Kidney epithelial cell (primary cell): ENCODE data around the gene HTRA2. TPM values are rescaled to one million over a fixed set of nuclear protein-coding genes. Genes with fewer than 3 reads are reported as not detected.
A peak's percentile ranks its signal among the peaks of the same experiment; 100 is the strongest.

Experiments used
- DNase-seq: peaks from one replicate; pipeline ENCODE4 v3.0.0-alpha.2; 2010; ENCODE audit warnings: low read depth
- H3K27me3 ChIP-seq: 2 replicates; pipeline ENCODE4 v1.6.0; 2011; ENCODE audit warnings: low read length; ENCODE audit not compliant: control insufficient read depth, insufficient read depth
- H3K36me3 ChIP-seq: 2 replicates; pipeline ENCODE4 v1.5.1; 2011; ENCODE audit warnings: low read length; ENCODE audit not compliant: control insufficient read depth, insufficient read depth
- H3K4me3 ChIP-seq: 2 replicates; pipeline ENCODE4 v1.5.1; 2011; ENCODE audit warnings: low read depth, mild to moderate bottlenecking, control low read depth, low read length
- CTCF ChIP-seq: IDR thresholded peaks from 2 replicates; pipeline ENCODE4 v1.5.1; 2011; ENCODE audit warnings: mild to moderate bottlenecking, moderate library complexity, low read length, control low read depth, inconsistent platforms; ENCODE audit not compliant: insufficient read depth, poor library complexity, severe bottlenecking
- total RNA-seq: library from RNA; depleted of rRNA; stranded (reverse); fragments of >200 nt; gene quantifications from 2 replicates; pipeline ENCODE4 v1.2.3, GENCODE V29; 2015

The HTRA2 gene
- total RNA-seq, 1 donor from 2014 or later: 35.1 TPM

DNA sequence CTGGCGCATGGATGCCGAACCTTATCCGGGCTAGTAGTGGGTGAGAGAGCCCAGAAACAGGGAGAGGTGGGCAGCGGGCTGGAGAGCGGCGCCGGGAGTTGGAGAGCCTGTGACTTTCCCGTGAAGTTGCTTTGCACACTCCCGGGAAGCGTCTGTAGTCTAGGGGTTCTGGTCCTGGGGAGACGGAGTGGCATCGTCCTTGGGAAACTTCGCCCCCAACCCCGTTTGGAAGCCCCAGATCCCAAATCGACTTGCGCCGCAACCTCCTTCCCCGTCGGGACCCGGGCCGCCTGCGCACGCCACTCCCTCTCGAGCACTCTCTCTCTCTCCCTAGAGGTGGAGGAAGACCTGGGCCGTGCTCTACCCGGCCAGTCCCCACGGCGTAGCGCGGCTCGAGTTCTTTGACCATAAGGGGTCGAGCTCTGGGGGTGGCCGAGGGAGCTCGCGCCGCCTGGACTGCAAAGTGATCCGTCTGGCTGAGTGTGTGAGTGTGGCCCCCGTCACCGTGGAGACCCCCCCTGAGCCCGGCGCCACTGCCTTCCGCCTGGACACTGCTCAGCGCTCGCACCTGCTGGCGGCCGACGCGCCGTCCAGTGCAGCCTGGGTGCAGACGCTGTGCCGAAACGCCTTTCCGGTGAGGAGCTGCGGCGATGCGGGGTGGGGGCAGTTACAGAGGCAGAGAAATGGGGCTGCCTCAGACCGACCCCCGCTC is 25.2 kb downstream of the HTRA2 start:
- Histone ChIP-seq H3K27me3 (no peaks in the 10 kb centered on the region), H3K36me3 (no peaks in the 10 kb centered on the region), H3K4me3 (peak overlapping the region; percentile 80)
- no peak for DNase-seq
- TF ChIP-seq CTCF: no peak

- DNase-seq: no peak
- H3K4me3 ChIP-seq: peak overlapping the region; percentile 80
- no peaks in the 10 kb centered on the region for H3K27me3 ChIP-seq
- no peaks in the 10 kb centered on the region for H3K36me3 ChIP-seq
- no peak for TF ChIP-seq CTCF
Measured at GRCh38 chr2:74555610-74556103, 25.9 kb downstream of the HTRA2 start.

- no peak for TF ChIP-seq CTCF
- no peaks in the 10 kb centered on the region for H3K36me3 ChIP-seq
- no peak overlapping the region for H3K4me3 ChIP-seq
- no peaks in the 10 kb centered on the region for H3K27me3 ChIP-seq
- no peak for DNase-seq
Measured at GRCh38 chr2:74556159-74556558, 26.4 kb downstream of the HTRA2 start.

- no peaks in the 10 kb centered on the region for H3K27me3 ChIP-seq
Measured at GRCh38 chr2:74556831-74557370, 27.2 kb downstream of the HTRA2 start.

DNA sequence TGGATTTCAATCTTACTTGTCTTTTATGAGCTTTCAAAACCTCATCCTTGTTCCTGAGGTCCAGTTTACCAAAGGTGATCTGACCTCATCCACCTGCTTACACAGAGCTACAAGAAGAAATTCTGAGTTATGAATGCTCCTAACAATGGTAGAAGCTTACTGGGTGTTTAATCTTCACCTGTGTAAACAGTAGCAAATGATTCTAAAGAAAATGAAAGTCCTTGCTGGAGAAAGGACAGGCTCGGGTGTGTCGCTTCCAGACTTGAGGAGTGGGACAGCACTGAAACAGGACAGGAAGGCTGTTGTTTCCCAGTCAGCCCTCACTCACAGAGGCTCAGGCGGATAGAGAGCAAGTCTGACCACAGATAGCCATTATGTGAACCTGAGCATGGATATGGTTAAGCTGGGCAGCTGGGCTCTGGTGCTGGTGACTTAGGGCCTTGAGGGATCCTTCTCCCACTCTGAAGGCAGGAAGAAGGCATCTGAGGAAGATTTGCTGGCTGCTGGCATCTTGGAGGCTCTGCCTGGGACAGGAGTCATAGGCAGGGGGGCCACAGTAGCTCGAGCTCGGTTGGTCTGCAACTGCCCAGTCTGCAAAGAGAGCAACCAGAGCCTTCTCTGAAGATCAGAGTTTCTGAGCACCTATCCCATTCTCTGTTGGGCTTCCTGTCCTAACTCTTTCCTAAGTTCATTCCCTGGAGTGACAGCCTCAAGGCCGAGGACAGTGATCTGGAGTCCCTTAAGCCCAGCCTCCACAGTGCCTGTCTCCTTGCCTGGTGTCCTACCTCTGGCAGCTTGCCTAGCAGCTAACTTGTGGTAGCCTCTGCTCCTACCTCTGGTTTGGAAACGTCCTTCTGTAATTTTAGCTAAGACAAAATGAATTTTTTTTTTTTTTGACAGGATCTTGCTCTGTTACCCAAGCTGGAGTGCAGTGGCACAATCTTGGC is 28.8 kb downstream of the HTRA2 start:
- Histone ChIP-seq H3K27me3 (no peaks in the 10 kb centered on the region), H3K36me3 (no peaks in the 10 kb centered on the region), H3K4me3 (no peak overlapping the region)
- TF ChIP-seq CTCF: no peak
- DNase-seq: no peak

More at GRCh38 chr2:74556831-74557370, 27.2 kb downstream of the HTRA2 start:
- no peak for DNase-seq
- no peaks in the 10 kb centered on the region for H3K36me3 ChIP-seq
- no peak for TF ChIP-seq CTCF
- H3K4me3 ChIP-seq: no peak overlapping the region
